Peyer's patch (tissue), 4 donors: ENCODE measurements around the gene ERC1.

ENCODE experiments used
- POLR2A ChIP-seq, 2 donors: fragments of 450-650 bp; IDR thresholded peaks; one replicate each; pipeline ENCODE4 v1.5.1; 2017; ENCODE audit warnings: antibody characterized with exemption in 2 of 2, mild to moderate bottlenecking in 2 of 2, moderate library complexity in 2 of 2
- TF ChIP-seq, protein P1 (sequence below), 6 experiments: fragments of 450-650 bp in 4 of 6; fragments of 200-600 bp in 2 of 6; sonication (generic) in 1 of 6; IDR thresholded peaks; one replicate each; pipeline ENCODE4 v1.5.1; 2017 to 2019; ENCODE audit warnings: antibody characterized with exemption in 6 of 6, mild to moderate bottlenecking in 3 of 6, moderate library complexity in 1 of 6

DNA sequence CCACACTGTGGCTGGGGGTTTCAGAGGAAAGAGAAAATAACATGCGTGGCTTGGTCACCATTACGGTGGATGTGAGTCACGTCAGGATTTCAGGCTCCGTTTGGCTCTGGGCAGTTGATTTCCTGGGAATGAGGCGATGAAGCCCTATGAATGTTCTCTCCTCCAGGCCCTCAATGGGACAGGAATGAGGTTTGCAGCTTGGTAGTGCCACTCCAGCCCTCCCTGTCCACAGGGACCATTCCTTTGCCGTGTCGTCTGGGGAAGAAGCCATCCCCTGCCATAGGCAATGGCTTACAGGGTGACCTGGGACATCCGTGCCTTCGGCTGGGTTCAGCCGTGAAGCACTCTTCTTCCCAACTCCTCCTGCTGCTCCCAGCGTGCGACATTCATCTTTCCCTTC, 508.3 kb downstream of the ERC1 start:
- TF ChIP-seq POLR2A (IDR thresholded peaks at IDR 0.05) = no peak
- TF ChIP-seq, protein P1, sequence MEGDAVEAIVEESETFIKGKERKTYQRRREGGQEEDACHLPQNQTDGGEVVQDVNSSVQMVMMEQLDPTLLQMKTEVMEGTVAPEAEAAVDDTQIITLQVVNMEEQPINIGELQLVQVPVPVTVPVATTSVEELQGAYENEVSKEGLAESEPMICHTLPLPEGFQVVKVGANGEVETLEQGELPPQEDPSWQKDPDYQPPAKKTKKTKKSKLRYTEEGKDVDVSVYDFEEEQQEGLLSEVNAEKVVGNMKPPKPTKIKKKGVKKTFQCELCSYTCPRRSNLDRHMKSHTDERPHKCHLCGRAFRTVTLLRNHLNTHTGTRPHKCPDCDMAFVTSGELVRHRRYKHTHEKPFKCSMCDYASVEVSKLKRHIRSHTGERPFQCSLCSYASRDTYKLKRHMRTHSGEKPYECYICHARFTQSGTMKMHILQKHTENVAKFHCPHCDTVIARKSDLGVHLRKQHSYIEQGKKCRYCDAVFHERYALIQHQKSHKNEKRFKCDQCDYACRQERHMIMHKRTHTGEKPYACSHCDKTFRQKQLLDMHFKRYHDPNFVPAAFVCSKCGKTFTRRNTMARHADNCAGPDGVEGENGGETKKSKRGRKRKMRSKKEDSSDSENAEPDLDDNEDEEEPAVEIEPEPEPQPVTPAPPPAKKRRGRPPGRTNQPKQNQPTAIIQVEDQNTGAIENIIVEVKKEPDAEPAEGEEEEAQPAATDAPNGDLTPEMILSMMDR (IDR thresholded peaks at IDR 0.05) = no peak
